ENCODE results near the gene SMG1.
"Not testable (repeated sequence)": the region's sequence is repeated elsewhere in the genome, so short reads cannot be mapped to it uniquely, and the experiment has no call there.

DNA sequence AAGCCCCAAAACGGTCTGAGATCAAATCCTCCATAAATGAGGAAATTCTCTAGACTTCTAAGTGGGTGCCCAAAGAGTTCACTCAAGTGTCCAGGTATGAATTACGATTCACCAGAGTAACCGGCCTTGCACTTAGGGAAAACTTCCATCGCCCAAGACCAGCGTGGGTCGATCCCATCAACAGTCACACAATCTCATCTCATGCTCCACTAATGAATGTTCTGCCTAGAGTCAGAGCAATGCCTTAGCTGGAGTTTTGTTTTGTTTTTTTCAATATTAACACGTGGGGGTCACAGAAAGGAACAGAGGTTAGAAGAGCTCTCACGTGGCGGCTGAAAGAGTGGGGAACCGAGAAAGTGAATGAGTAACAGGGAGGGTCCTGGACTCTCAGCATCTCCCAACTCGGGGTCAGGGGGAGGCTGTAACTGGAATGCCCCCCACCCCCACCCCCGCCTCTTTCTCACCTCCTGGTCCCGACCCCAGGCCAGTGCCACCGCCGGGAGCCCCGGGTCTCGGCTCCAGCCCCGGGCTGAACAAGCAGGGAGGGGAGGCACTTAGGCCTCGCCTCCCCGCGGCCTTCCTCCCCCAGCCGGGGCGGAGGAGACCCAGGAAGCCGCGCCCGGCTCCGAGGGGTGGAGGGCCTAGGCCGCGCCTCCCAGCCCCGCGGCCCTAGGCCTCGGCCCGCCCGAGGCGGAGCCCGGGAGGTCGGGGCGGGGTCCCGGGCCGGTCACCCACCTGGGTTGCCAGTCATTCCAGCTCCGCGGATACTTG, 808 bp downstream of the SMG1 start:
- TF ChIP-seq EZH2 (IDR thresholded peaks at IDR 0.05; ENCODE audit: borderline replicate concordance, control insufficient read depth, low read depth, low read length); JUND (IDR thresholded peaks at IDR 0.05; ENCODE audit: low read depth, low read length); HDAC6 (IDR thresholded peaks at IDR 0.05; ENCODE audit: unreplicated experiment); FOXM1 (IDR thresholded peaks at IDR 0.05; ENCODE audit: low read depth, low read length); RAD21 (IDR thresholded peaks at IDR 0.05; ENCODE audit: insufficient read depth, low read depth, low read length); POLR2A (IDR thresholded peaks at IDR 0.05; ENCODE audit: low read depth, low read length); SUZ12 (IDR thresholded peaks at IDR 0.05; ENCODE audit: unreplicated experiment); MTA2 (IDR thresholded peaks at IDR 0.05; ENCODE audit: low read depth); SMC3 (IDR thresholded peaks at IDR 0.05; ENCODE audit: borderline replicate concordance, low read length): not testable (repeated sequence)
- TF ChIP-seq, protein P1, sequence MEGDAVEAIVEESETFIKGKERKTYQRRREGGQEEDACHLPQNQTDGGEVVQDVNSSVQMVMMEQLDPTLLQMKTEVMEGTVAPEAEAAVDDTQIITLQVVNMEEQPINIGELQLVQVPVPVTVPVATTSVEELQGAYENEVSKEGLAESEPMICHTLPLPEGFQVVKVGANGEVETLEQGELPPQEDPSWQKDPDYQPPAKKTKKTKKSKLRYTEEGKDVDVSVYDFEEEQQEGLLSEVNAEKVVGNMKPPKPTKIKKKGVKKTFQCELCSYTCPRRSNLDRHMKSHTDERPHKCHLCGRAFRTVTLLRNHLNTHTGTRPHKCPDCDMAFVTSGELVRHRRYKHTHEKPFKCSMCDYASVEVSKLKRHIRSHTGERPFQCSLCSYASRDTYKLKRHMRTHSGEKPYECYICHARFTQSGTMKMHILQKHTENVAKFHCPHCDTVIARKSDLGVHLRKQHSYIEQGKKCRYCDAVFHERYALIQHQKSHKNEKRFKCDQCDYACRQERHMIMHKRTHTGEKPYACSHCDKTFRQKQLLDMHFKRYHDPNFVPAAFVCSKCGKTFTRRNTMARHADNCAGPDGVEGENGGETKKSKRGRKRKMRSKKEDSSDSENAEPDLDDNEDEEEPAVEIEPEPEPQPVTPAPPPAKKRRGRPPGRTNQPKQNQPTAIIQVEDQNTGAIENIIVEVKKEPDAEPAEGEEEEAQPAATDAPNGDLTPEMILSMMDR (IDR thresholded peaks at IDR 0.05 in 2 of 3, conservative IDR thresholded peaks at IDR 0.05 in 1 of 3; ENCODE audit: control insufficient read depth in 2 of 3, extremely low read depth in 1 of 3, insufficient read depth in 1 of 3, low read depth in 3 of 3, low read length in 3 of 3) = not testable (repeated sequence)
- TF ChIP-seq, protein P2, sequence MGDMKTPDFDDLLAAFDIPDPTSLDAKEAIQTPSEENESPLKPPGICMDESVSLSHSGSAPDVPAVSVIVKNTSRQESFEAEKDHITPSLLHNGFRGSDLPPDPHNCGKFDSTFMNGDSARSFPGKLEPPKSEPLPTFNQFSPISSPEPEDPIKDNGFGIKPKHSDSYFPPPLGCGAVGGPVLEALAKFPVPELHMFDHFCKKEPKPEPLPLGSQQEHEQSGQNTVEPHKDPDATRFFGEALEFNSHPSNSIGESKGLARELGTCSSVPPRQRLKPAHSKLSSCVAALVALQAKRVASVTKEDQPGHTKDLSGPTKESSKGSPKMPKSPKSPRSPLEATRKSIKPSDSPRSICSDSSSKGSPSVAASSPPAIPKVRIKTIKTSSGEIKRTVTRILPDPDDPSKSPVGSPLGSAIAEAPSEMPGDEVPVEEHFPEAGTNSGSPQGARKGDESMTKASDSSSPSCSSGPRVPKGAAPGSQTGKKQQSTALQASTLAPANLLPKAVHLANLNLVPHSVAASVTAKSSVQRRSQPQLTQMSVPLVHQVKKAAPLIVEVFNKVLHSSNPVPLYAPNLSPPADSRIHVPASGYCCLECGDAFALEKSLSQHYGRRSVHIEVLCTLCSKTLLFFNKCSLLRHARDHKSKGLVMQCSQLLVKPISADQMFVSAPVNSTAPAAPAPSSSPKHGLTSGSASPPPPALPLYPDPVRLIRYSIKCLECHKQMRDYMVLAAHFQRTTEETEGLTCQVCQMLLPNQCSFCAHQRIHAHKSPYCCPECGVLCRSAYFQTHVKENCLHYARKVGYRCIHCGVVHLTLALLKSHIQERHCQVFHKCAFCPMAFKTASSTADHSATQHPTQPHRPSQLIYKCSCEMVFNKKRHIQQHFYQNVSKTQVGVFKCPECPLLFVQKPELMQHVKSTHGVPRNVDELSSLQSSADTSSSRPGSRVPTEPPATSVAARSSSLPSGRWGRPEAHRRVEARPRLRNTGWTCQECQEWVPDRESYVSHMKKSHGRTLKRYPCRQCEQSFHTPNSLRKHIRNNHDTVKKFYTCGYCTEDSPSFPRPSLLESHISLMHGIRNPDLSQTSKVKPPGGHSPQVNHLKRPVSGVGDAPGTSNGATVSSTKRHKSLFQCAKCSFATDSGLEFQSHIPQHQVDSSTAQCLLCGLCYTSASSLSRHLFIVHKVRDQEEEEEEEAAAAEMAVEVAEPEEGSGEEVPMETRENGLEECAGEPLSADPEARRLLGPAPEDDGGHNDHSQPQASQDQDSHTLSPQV (IDR thresholded peaks at IDR 0.05) = not testable (repeated sequence)
- TF ChIP-seq, protein P3, sequence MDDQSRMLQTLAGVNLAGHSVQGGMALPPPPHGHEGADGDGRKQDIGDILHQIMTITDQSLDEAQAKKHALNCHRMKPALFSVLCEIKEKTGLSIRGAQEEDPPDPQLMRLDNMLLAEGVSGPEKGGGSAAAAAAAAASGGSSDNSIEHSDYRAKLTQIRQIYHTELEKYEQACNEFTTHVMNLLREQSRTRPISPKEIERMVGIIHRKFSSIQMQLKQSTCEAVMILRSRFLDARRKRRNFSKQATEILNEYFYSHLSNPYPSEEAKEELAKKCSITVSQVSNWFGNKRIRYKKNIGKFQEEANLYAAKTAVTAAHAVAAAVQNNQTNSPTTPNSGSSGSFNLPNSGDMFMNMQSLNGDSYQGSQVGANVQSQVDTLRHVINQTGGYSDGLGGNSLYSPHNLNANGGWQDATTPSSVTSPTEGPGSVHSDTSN (IDR thresholded peaks at IDR 0.05; ENCODE audit: insufficient replicate concordance, low read depth, low read length) = not testable (repeated sequence)

Measured in GM12878 (cell line).